Measurements from ENCODE around the gene DRC7. TPM values are rescaled to one million over a fixed set of nuclear protein-coding genes. Genes with fewer than 3 reads are reported as not detected.
A peak's percentile ranks its signal among the peaks of the same experiment; 100 is the strongest.

Gene DRC7
- total RNA-seq, 4 donors from 2014 or later: 0.22 to 7.1 TPM; not detected in 2

- Histone ChIP-seq H3K4me1 (peaks cover 0 to 14% of the 10 kb centered on the region in 2 donors), H3K27me3 (no peaks in the 10 kb centered on the region), H3K9me3 (no peaks in the 10 kb centered on the region), H3K4me3 (replicated peaks in 1 of 3) (no peak overlapping the region), H3K27ac (peak overlapping the region in 1 of 3 donors; percentile 22), H3K36me3 (no peaks in the 10 kb centered on the region)
- 96 to 97% methylated on average over 4 of the region's 4 CpGs for WGBS, 2 donors
- intact Hi-C loops (cut with DNase I): no loop called here
- TF ChIP-seq CTCF (IDR thresholded peaks at IDR 0.05) (no peak), POLR2A (IDR thresholded peaks at IDR 0.05) (no peak)
- no peak for DNase-seq
Measured at GRCh38 chr16:57704905-57705852, 10.6 kb downstream of the DRC7 start.

GRCh38 chr16:57706717-57707116, 12.1 kb downstream of the DRC7 start:
- WGBS, 2 donors: 36 to 73% methylated on average over 1 of the region's 1 CpG
- TF ChIP-seq POLR2A (IDR thresholded peaks at IDR 0.05) (no peak), CTCF (IDR thresholded peaks at IDR 0.05) (no peak)
- H3K4me3 ChIP-seq (replicated peaks in 1 of 3): no peak overlapping the region
- no peaks in the 10 kb centered on the region for H3K27me3 ChIP-seq
- DNase-seq: no peak
- no peaks in the 10 kb centered on the region for H3K9me3 ChIP-seq
- no peak overlapping the region for H3K27ac ChIP-seq
- no peaks in the 10 kb centered on the region for H3K36me3 ChIP-seq
- intact Hi-C loops (cut with DNase I): no loop called here
- peaks cover 0 to 8% of the 10 kb centered on the region in 2 donors for H3K4me1 ChIP-seq

GRCh38 chr16:57707331-57707730, 12.7 kb downstream of the DRC7 start:
- TF ChIP-seq CTCF (IDR thresholded peaks at IDR 0.05): no peak
- no peak for TF ChIP-seq POLR2A (IDR thresholded peaks at IDR 0.05)
- H3K4me1 ChIP-seq: peaks cover 0 to 8% of the 10 kb centered on the region in 2 donors
- intact Hi-C loops (cut with DNase I): no loop called here
- no peak overlapping the region for H3K4me3 ChIP-seq (replicated peaks in 1 of 3)
- no peak overlapping the region for H3K27ac ChIP-seq
- H3K36me3 ChIP-seq: no peaks in the 10 kb centered on the region
- no peaks in the 10 kb centered on the region for H3K27me3 ChIP-seq
- WGBS, 2 donors: 81 to 83% methylated on average over 9 to 11 of the region's 11 CpGs
- H3K9me3 ChIP-seq: no peaks in the 10 kb centered on the region
- no peak for DNase-seq

- no peak for DNase-seq
Measured at GRCh38 chr16:57708168-57708567, 13.6 kb downstream of the DRC7 start.

More at GRCh38 chr16:57708168-57708567, 13.6 kb downstream of the DRC7 start:
- H3K27me3 ChIP-seq: no peaks in the 10 kb centered on the region
- no peak overlapping the region for H3K4me3 ChIP-seq (replicated peaks in 1 of 3)
- intact Hi-C loops (cut with DNase I): no loop called here
- peaks cover 0 to 8% of the 10 kb centered on the region in 2 donors for H3K4me1 ChIP-seq
- H3K27ac ChIP-seq: no peak overlapping the region
- TF ChIP-seq CTCF (IDR thresholded peaks at IDR 0.05): no peak
- no peak for TF ChIP-seq POLR2A (IDR thresholded peaks at IDR 0.05)
- no peaks in the 10 kb centered on the region for H3K36me3 ChIP-seq
- no peaks in the 10 kb centered on the region for H3K9me3 ChIP-seq
- 84 to 95% methylated on average over 3 of the region's 3 CpGs for WGBS, 2 donors

All from thyroid gland (tissue), 4 donors.